CD14-positive monocyte (primary cell): ENCODE data around the gene RBMS3. TPM values are rescaled to one million over a fixed set of nuclear protein-coding genes. Genes with fewer than 3 reads are reported as not detected.

Experiments used
- DNase-seq, 3 donors: peaks; one replicate each; pipeline ENCODE4 v3.0.0-alpha.2; 2011 to 2022
- H2AFZ ChIP-seq: 2 replicates; pipeline ENCODE4 v1.6.0; 2012; ENCODE audit warnings: mild to moderate bottlenecking, low read depth, low read length, inconsistent platforms; ENCODE audit not compliant: insufficient read depth, poor library complexity, severe bottlenecking
- H3K27ac ChIP-seq, 2 donors: 1 replicate in 1 of 2; 2 replicates in 1 of 2; pipeline ENCODE4 v1.5.1; 2012 to 2013; ENCODE audit warnings: low read length in 2 of 2, control low read depth in 1 of 2, inconsistent platforms in 1 of 2, low read depth in 1 of 2, mild to moderate bottlenecking in 1 of 2
- H3K27me3 ChIP-seq, 2 donors: one replicate each; pipeline versions ENCODE4 v1.6.0 to v1.6.1; 2011 to 2013; ENCODE audit warnings: low read length in 2 of 2; ENCODE audit not compliant: control insufficient read depth in 2 of 2, insufficient read depth in 2 of 2
- H3K36me3 ChIP-seq, 2 donors: replicated peaks in 1 of 2; 1 replicate in 1 of 2; 2 replicates in 1 of 2; pipeline versions ENCODE4 v1.5.1 to v1.6.1; 2012 to 2013; ENCODE audit warnings: low read length in 2 of 2, control low read depth in 1 of 2, inconsistent platforms in 1 of 2, mild to moderate bottlenecking in 1 of 2; ENCODE audit not compliant: insufficient read depth in 2 of 2, control insufficient read depth in 1 of 2
- H3K4me1 ChIP-seq, 2 donors: 1 replicate in 1 of 2; 2 replicates in 1 of 2; pipeline versions ENCODE4 v1.5.1 to v1.6.1; 2012 to 2013; ENCODE audit warnings: low read length in 2 of 2, control low read depth in 1 of 2, inconsistent platforms in 1 of 2, mild to moderate bottlenecking in 1 of 2, moderate library complexity in 1 of 2; ENCODE audit not compliant: insufficient read depth in 2 of 2, control insufficient read depth in 1 of 2
- H3K4me2 ChIP-seq: replicated peaks from 2 replicates; pipeline ENCODE3; 2012; ENCODE audit warnings: low read length, moderate library complexity, mild to moderate bottlenecking; ENCODE audit not compliant: poor library complexity, severe bottlenecking; ENCODE audit errors: extremely low read depth
- H3K4me3 ChIP-seq, 3 experiments: fragments of 200-600 bp in 1 of 3; sonication (generic) in 1 of 3; replicated peaks in 1 of 3; 1 replicate in 2 of 3; 2 replicates in 1 of 3; pipeline ENCODE4 v1.5.1; 2011 to 2013; ENCODE audit warnings: low read length in 3 of 3, mild to moderate bottlenecking in 3 of 3, control low read depth in 2 of 3, low read depth in 2 of 3, inconsistent platforms in 1 of 3, moderate library complexity in 1 of 3
- H3K79me2 ChIP-seq: 2 replicates; pipeline ENCODE4 v1.6.0; 2012; ENCODE audit warnings: mild to moderate bottlenecking, control low read depth, inconsistent platforms, low read length, moderate library complexity; ENCODE audit not compliant: insufficient read depth
- H3K9ac ChIP-seq: 2 replicates; pipeline ENCODE4 v1.6.0; 2017; ENCODE audit warnings: low read length, mild to moderate bottlenecking; ENCODE audit not compliant: insufficient read depth, poor library complexity, severe bottlenecking
- H3K9me3 ChIP-seq, 2 donors: replicated peaks in 1 of 2; 1 replicate in 1 of 2; 2 replicates in 1 of 2; pipeline versions ENCODE4 v1.5.1 to v1.6.1; 2012 to 2013; ENCODE audit warnings: low read length in 2 of 2, control low read depth in 1 of 2; ENCODE audit not compliant: control insufficient read depth in 1 of 2, insufficient read depth in 1 of 2
- H4K20me1 ChIP-seq: 2 replicates; pipeline ENCODE4 v1.6.0; 2012; ENCODE audit warnings: mild to moderate bottlenecking, low read length, control low read depth, moderate library complexity; ENCODE audit not compliant: insufficient read depth
- H3K27ac Mint-ChIP-seq, 7 donors: one replicate each; pipeline ENCODE4 v1.8.0; 2020; ENCODE audit warnings: mild to moderate bottlenecking in 7 of 7, mixed read lengths in 7 of 7, moderate library complexity in 6 of 7, inconsistent platforms in 2 of 7
- H3K27me3 Mint-ChIP-seq, 3 donors: one replicate each; pipeline ENCODE4 v1.8.0; 2021 to 2022; ENCODE audit warnings: low read depth in 3 of 3, mild to moderate bottlenecking in 3 of 3, mixed read lengths in 3 of 3, moderate library complexity in 3 of 3, inconsistent platforms in 1 of 3
- H3K36me3 Mint-ChIP-seq, 2 donors: one replicate each; pipeline ENCODE4 v1.8.0; 2020; ENCODE audit warnings: mixed read lengths in 2 of 2, inconsistent platforms in 1 of 2, mild to moderate bottlenecking in 1 of 2
- H3K4me1 Mint-ChIP-seq: one replicate; pipeline ENCODE4 v1.8.0; 2020; ENCODE audit warnings: mild to moderate bottlenecking, mixed read lengths
- H3K4me3 Mint-ChIP-seq, 2 donors: one replicate each; pipeline ENCODE4 v1.8.0; 2020; ENCODE audit warnings: mild to moderate bottlenecking in 2 of 2, mixed read lengths in 2 of 2, moderate library complexity in 1 of 2
- H3K9me3 Mint-ChIP-seq, 7 donors: one replicate each; pipeline ENCODE4 v1.8.0; 2020 to 2022; ENCODE audit warnings: mixed read lengths in 7 of 7, mild to moderate bottlenecking in 6 of 7, moderate library complexity in 6 of 7, inconsistent platforms in 2 of 7
- CTCF ChIP-seq: fragments of 200-600 bp; IDR thresholded peaks from one replicate; pipeline ENCODE4 v1.8.0; 2022; ENCODE audit warnings: antibody characterized with exemption, mild to moderate bottlenecking
- WGBS: methylation state at CpG from one replicate; pipeline ENCODE4 v1.1.5; 2013; ENCODE audit warnings: missing lambda C conversion rate; ENCODE audit not compliant: insufficient coverage; 5-methylcytosine and 5-hydroxymethylcytosine counted together
- intact Hi-C, 2 donors: fragments of 100-400 bp; cut with micrococcal nuclease; formaldehyde crosslinking; loops; one replicate each; pipeline versions ENCODE4 v1.15.0 to v1.15.1; 2023
- polyA plus RNA-seq, 3 donors: library from polyadenylated mRNA; depleted of rRNA in 1 of 3; unstranded in 2 of 3; stranded (reverse) in 1 of 3; fragments of 300-500 nt in 2 of 3; fragments of >200 nt in 1 of 3; fragmentation: Illumina TruSeq in 2 of 3; gene quantifications; 1 replicate in 2 of 3; 2 replicates in 1 of 3; pipeline ENCODE4 v1.2.3, GENCODE V29; 2012 to 2021

Gene RBMS3
- polyA plus RNA-seq, 3 donors: not detected

- Histone ChIP-seq H3K36me3 (no peaks in the 10 kb centered on the region), H2AFZ (no peak overlapping the region), H3K27ac (no peak overlapping the region), H3K4me2 (peak overlapping the region; percentile 18), H3K27me3 (peaks cover 2% of the 10 kb centered on the region in 2 donors), H3K9ac (no peak overlapping the region), H4K20me1 (no peaks in the 10 kb centered on the region), H3K4me3 (no peak overlapping the region), H3K4me1 (no peaks in the 10 kb centered on the region), H3K9me3 (no peaks in the 10 kb centered on the region), H3K79me2 (no peaks in the 10 kb centered on the region)
- Mint-ChIP-seq H3K36me3 (no peaks in the 10 kb centered on the region), H3K4me3 (no peak overlapping the region), H3K27me3 (peaks cover 0 to 6% (median 2%) of the 10 kb centered on the region in 3 donors), H3K4me1 (peaks cover 16% of the 10 kb centered on the region), H3K27ac (no peak overlapping the region), H3K9me3 (peaks cover 0 to 7% (median 2%) of the 10 kb centered on the region in 7 donors)
- no peak for DNase-seq
- WGBS: 0% methylated on average over 1 of the region's 3 CpGs
- intact Hi-C loops: no loop called here
- TF ChIP-seq CTCF: no peak
These were observed 232.4 kb downstream of the RBMS3 start for GRCh38 chr3:29513236-29513635.

- Histone ChIP-seq H2AFZ (no peak overlapping the region), H3K36me3 (no peaks in the 10 kb centered on the region), H3K9ac (no peak overlapping the region), H3K79me2 (no peaks in the 10 kb centered on the region), H3K27ac (no peak overlapping the region), H3K4me1 (no peaks in the 10 kb centered on the region), H4K20me1 (no peaks in the 10 kb centered on the region), H3K27me3 (peaks cover 2% of the 10 kb centered on the region in 2 donors), H3K9me3 (no peaks in the 10 kb centered on the region), H3K4me3 (no peak overlapping the region), H3K4me2 (no peak overlapping the region)
- Mint-ChIP-seq H3K27ac (peak overlapping the region in 1 of 7 donors; percentile 55), H3K27me3 (peaks cover 1 to 6% (median 3%) of the 10 kb centered on the region in 3 donors), H3K36me3 (no peaks in the 10 kb centered on the region), H3K4me3 (no peak overlapping the region), H3K4me1 (peaks cover 16% of the 10 kb centered on the region), H3K9me3 (peaks cover 0 to 6% (median 0%) of the 10 kb centered on the region in 7 donors)
- DNase-seq: no peak
- WGBS: no CpG with 5 or more reads among the region's 3 CpGs
- no peak for TF ChIP-seq CTCF
- intact Hi-C loops: no loop called here
These were observed 233.3 kb downstream of the RBMS3 start for GRCh38 chr3:29514170-29514569.
